ENCODE results near the gene ZFYVE28.

Gene ZFYVE28

DNA sequence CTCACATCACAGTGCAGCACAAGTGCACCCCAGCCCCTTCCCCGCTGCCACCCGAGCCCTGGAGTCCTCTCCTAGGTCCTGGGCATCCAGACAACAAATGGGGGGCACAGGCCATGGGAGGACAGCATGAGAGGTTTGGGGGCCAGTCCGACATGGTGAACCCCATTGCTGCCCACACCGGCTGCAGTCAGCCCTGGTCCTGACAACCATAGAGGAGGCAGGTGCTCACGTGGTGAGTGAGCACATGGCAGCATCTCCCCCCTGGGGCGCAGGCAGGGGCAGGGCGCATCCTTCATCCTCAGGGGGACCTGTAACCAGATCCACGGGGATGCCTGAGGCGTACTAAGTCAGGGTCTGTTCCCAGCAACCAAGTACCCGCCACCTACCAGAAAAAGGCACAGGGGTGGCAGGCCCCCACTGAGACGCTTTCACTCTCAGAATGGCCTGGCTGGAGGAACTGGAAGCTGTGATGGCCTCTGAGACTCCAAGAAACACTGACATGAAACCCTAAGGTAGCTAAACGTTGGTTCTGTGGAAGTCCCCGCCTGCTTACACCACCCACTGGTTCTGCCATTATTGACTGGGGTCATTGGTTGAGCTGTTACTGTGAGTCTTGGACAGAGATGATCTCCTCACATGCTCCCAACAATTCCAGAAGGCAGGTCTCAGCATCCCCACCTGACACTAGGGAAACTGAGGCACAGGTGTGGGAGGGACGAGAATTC lies 6.5 kb downstream of the ZFYVE28 start:
- DNase-seq (ENCODE audit: low spot score) = no peak

DNA sequence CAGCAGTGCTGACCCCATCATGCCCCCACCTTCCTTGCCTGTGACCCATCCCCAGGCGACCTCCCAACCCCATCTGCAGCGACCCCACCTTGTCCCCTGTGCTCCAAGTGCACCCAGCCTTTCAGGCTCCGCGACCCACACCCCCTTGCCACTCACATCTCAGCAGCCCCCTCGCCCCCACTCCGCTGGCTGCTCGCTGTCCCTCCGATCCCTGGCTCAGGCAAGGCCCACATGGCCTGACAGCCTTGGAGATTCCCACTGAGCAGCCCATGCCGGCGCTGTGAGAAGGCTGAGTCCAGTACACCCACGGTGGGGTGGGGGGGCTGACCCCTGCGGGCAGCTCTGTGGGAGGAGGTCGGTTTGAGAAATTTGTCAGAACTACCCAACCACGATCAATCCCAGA lies 9.1 kb downstream of the ZFYVE28 start:
- DNase-seq (ENCODE audit: low spot score) = no peak

DNA sequence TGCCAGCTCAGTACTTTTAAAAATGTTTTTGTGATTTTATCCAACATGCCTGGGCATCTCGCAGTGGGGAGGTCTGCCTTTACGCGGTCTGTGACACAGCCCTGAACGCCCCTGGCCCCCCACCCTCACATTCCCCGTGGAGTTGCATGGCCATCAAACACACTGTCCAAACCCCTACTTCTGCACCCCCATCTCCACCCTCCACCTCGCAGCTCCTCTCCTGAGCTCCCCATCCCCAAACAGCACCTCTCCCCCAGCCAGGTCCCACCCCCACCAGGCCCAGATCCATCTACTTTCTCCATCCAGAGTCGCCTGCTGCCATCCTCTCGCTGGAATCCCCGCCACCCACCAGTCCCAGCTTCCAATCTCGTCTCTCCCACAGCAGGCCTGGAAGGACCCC lies 9.5 kb downstream of the ZFYVE28 start:
- DNase-seq (ENCODE audit: low spot score) = no peak

DNA sequence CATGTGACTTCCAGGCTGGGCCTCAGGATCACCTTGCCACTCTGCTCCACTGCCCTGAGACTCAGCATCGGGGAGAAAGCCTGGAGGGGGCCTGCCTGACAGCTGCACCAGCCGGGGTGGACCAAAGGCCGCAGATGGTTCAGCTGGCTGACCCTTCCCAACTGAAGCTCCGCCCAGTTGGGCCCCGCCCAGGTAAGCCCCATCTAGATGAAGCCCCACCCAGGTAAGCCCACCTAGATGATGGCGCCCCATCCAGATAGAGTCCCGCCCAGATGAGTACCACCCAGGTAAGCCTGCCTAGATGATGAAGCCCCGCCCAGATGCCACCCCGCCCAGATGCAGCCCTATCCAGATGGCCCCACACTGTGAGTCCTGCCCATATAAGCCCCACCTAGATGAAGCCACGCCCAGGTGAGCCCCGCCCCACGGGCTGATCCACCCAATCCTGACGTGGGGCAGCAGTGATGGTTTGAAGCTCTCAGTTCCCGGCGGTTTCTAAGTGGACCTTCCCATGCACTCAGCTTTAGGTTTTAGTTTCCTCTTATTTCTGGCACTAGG lies 10.0 kb downstream of the ZFYVE28 start:
- peak; percentile 71 for DNase-seq (ENCODE audit: low spot score)

DNA sequence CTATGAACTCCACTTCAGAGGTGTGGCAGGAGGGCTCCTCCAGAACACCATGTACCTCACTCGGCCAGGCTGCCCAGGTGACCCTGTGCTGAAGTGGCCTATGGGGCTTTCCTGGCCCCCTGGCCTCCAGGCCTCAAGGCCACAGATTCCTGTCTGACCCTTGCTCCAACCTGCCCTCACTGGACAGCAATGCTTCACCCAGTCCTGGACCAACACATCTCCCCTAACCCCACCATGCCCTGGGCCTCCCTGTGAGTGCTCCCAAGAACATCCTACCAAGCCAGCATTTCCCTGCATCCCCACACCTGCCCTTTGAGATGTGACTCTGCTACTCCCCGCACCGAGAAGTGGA lies 10.5 kb downstream of the ZFYVE28 start:
- DNase-seq (ENCODE audit: low spot score) = no peak

DNA sequence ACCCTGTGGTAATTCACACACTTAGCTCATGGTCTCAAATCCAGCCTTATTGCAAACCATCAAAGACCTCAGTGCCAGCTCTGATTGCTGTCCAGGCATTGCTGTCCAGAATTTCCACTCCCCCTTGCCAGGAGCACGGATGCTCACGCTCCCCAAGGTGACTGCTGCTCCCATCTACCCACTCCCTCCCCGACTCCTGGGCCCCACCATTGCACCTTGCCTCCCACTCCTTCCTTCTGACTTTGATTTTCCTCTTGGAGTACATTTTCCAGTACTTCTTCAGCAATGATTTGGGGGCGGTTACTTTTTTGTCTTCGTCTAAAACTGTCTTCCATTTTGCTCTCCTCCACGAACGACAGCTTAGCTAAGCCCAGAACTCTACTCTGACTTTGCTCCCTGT lies 11.5 kb downstream of the ZFYVE28 start:
- no peak for DNase-seq (ENCODE audit: low spot score)

DNA sequence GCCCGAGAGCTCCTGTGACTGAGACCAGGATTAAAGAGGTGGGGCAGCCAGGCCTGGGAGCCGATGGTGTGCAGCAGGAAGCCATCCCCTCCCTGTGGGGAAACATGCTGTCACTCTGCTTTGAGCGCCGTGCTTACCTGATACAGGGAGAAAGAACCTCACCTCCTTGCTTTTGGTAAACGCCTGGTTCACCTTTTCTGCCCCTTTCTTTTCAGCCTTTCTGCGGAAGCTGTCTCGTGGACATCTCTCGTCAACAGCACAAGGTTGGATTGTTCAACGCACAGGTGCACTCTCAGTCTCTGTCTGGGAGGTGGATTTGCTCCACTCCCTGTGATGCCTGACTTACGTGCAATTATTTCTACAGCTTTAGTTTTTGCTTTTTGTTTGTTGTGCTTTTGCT lies 12.0 kb downstream of the ZFYVE28 start:
- no peak for DNase-seq (ENCODE audit: low spot score)

DNA sequence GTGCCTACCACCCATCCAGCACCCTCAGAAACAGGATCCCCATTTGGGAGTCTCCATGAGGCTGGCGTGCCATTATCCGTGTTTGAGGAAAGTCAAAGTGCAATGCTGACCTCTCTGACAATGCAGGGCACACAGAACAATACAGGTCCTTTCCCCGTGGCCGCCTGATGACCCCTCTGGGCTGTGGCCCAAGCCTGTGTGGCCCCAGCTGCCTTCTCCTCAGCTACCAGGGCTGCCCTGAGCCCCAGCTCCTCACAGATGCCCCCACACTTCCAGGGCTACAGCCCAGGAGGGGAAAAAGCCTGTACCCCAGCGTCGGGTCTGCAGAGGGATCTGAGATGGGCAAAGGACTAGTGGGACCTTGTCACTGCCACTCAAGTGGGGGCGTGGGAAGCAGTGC lies 15.5 kb downstream of the ZFYVE28 start:
- DNase-seq (ENCODE audit: low spot score) = no peak

DNA sequence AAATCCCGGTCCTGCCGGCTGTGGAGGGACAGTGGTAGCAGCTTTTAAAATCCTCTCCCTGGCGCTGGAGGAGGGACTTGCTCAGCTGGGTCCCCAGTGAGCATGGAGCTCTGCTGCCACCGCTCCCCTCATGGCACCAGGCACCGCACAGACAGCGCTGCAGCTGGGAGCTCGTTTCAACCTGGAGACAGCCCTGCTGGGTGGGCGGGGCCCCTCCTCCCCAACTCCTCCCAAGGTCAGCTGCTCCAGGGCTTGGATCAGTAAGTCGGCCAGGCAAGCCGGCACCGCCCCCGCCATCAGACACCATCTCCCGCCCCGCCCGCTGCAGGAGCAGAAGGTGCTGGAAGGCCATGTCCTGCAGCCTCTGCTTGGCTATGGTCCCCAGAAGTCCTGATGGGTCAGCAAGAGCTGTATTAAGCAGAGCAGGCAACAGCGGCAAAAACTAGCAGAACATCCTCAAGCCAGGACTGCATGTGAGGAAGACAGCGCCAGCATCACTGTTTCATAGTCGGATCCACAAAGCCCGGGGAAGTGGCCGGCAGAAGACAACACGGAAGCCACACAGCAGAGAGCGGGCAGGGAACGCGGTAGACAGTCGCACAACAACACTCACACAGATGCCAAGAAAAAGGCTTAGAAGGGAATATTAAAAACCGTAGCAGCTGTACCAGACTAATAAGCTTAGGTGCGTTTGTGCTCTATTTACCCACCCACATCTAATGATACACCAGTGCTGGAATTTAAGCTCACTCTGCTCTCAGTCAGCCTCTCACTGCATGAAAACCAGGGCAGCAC lies 16.2 kb downstream of the ZFYVE28 start:
- peak; percentile 89 for DNase-seq (ENCODE audit: low spot score)

DNA sequence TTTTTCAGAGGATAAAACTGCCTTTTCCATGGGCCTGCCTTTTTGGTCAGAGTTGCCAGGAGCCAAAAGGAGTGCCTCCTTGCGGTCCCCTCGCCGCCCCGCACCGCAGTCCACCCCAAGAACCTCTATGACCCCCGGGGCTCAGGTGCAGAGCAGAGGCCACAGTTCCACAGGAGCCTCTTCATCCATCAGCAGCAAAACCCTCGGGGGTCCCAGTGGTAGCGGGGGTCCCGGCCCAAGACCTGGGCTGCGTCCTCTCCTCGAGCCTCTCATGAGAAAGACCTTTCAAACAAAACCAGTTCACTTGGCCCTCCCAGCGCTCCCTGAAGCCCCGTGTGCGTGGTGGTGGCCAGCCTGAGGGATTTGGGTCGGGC lies 16.8 kb downstream of the ZFYVE28 start:
- no peak for DNase-seq (ENCODE audit: low spot score)

DNA sequence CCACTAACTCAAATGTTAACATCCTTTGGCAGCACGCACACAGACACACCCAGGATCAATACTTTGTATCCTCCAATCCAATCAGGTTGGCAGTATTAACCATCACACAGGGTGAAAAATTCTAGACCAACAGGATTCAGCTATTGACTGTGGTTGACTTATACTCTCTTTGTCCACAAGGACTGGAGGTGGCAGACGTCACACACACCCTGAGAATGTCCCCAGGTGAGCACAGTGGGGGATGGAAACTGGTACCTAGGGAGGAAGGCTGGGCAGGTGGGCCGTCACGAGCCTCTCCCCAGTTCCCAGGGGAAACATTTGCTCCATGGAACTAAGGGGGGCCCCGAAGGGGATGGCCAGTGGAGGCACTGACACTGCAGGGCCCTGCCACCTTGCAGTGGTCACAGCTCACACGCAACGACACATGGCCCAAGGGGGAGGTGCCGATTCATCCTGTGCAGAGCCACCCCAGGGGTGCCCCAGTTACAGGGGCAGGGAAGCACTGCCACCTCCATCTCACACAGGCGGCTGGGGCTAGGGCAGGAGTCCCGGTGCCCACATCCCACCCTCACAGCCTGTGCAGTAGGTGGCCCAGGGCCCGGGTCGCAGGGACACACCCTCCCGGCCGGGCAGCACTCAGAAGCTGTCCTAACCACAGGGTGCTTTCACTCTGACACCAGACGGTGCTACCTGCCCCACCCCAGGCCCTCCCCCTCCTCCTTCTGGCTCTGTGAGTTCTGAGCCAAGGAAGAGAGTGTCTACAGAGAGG lies 17.4 kb downstream of the ZFYVE28 start:
- DNase-seq (ENCODE audit: low spot score) = no peak

DNA sequence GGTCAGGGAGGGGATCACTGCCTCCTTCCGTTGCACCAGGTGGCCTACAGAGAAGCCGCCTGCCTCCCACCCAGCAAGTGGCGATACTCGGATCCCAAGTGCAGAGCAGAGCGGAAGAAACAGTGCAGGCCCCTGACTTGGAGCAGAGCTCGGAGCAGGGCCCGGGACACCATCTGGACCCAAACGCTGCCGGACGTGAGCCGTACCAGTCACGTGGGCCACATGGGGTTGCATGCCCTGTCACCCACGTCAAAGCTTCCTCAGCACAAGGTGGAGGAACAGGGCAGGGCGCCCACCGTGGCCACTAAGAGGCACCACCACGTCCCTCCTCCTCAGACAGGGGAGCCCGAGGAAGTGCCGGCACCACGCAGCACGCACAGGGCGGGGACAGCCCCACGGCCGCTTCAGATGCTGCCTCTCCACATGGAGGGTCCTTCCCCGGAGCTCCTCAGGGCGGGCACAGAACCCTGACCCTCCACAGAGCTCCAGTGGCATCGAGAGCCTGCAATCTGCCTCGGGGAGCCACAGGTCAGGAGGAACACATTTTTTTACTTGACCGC lies 18.7 kb downstream of the ZFYVE28 start:
- no peak for DNase-seq (ENCODE audit: low spot score)

DNA sequence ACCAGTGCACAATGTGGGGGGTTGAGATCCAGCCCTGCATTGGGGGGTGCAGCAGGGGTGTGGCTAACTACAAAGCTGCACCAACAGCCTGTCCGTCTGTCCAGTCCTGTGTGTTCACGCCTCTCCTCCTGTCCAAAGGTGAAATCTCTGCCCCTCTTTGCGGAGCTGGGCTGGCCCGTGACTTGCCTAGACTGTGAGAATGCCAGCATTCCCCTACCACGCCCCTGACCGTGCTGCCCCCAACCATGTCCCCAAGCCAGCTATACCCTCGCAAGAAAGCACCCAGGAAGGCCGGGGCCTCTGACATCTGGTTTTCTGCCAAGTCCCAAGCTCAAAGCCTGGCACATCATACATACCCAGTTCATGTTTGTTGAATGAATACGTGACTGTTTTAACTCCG lies 19.2 kb downstream of the ZFYVE28 start:
- no peak for DNase-seq (ENCODE audit: low spot score)

DNA sequence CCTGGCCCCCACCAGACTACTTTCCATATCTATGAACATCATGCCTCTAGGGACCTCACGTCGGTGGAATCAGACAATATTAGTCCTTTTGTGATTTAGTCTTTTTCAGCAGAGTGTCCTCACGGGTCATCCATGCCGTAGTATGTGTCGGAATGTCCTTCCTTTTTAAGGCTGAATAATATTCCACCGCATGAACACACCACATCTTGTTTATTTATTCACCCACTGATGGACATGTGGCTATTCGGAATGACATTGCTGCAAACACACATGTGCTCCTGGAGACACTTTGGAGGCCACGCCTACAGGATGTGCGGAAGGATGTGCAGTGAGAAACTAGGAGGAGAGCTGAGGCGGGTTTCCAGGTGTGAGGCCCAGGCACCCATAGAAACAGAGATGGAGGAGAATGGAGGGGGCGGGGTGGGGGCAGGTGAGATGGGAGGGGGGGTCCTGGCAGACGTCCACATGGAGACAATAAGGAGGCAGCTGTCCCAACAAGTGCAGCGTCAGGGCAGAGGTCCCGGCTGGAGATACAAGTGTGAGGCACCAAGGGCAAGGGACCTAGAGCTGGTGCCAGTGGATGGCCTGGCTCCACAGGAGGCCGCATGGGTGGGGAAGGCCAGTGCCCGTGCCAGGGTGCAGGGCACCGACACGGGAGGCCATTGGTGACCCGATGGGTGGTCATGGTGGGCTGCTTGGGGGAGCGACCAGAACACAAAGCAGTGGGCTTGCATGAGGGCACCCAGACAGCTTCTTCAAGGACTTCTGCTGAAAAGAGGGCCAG lies 20.7 kb downstream of the ZFYVE28 start:
- DNase-seq (ENCODE audit: low spot score) = no peak

DNA sequence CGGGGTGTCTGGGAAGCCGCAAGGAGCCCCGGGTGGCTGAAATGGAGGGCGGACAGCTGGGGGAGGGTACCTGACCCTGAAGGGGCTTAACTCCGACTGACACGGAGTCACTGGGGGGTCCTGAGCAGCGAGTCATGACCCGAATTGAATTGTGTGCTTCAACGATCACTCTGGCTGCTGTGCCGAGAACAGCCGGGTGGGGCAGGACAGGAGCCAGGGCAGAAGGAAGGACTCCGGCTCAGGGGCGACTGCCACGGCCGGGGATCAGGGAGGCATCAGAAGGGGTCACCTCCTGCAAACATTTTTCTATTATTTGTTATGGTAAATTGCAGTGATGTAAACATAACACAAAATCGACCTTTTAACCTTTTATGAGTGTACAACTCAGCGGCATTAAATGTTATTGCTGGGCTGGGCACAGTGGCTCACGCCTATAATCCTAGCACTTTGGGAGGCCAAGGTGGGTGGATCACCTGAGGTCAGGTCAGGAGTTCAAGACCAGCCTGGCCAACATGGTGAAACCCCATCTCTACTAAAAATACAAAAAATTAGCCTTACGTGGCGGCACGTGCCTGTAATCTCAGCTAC lies 21.6 kb downstream of the ZFYVE28 start:
- no peak for DNase-seq (ENCODE audit: low spot score)

DNA sequence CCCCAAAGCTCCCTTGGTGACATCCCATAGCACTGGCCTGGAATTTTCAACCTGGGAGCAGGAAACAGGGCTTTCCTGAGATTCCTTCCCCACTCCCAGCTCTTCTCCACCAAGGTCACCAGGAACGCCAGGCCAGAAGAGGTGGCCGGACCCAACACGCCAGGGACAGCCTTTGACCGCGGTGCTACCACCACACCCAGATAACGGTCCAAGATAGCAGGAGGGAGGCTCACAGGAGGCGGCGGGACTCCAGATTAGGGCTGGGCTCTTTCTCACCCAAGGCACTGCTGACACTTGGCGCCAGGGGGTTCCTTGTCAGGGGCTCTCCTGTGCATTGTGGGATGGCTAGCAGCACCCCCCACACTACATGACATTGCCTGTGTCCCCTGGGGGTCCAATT lies 22.9 kb downstream of the ZFYVE28 start:
- DNase-seq (ENCODE audit: low spot score) = no peak

DNA sequence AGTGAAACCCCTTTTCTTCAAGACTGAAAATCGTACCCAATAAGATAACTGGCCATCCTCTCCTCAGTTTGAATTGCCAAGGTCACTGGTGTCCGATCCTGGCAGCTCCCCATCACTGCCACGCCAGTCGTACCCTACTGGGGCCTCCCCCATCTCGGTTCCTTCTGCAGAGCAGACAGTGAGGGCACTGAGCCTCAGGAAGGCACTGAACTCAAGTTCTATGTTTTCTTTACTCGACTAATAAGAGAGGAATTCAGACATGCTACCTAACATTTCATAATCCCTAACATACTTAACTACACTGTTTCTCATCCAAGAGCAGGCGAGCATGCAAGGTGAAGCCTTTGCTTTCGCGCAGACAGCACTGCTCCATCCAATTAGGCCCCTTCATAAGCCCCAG lies 23.4 kb downstream of the ZFYVE28 start:
- no peak for DNase-seq (ENCODE audit: low spot score)

DNA sequence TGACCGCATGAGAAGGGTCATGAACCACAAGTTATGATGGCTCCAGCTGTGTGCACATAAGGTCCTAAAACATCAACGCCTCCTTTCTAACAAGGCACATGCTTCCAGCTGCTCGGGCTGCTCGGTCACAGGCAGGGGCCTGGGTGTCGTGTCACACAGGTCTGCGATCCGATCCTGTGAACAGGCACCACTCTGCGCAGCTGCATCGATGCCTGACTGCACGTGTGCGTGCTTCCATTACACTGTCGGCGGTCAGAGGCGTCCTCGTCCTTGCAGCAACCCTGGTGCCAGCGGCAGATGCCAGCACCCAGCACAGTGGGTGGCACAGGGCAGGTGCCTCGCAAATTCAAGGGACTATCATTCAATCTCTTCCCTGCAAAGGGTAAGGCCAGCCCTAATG lies 23.9 kb downstream of the ZFYVE28 start:
- DNase-seq (ENCODE audit: low spot score) = no peak

DNA sequence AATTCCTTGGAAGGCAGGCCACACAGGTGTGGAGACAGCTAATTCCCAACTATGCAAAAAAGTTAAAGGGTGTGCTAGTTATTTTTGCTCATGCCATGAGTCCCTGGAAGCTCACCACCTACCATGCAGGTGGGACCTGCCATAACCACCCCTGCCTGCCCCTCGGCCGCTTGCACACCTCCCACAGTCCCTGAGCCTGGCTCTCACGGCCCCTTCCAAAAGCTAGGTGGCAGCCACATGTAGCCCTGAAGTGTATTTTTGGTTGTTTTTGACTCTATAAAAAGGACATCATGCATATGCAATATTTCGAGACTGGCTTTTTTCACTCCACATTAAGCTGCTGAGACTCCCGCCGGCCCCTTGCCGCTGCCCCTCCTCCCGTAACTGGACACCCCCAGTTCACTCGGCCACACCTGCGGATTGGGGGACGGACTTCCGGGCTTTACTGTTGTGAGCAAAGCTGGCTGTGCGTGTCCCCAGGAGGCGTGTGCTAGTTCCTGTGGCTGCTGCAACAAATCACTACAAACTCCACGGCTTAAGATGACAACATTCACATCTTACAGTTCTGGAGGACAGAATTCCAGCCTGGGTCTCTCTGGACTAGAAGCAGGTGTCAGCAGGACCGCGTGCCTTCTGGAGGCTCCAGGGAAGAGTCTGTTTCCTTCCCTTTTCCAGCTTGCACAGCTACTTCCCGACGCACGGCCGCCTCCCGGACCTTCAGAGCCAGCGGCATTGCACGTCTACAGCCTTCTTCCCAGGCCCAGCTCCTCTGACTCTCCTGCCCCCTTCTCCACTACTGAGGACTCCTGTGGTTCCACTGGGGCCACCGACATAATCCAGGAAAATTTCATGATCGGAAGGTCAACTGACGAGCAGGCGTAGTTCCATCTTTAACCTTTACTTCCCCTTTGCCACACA lies 24.8 kb downstream of the ZFYVE28 start:
- DNase-seq (ENCODE audit: low spot score) = peak; percentile 83

DNA sequence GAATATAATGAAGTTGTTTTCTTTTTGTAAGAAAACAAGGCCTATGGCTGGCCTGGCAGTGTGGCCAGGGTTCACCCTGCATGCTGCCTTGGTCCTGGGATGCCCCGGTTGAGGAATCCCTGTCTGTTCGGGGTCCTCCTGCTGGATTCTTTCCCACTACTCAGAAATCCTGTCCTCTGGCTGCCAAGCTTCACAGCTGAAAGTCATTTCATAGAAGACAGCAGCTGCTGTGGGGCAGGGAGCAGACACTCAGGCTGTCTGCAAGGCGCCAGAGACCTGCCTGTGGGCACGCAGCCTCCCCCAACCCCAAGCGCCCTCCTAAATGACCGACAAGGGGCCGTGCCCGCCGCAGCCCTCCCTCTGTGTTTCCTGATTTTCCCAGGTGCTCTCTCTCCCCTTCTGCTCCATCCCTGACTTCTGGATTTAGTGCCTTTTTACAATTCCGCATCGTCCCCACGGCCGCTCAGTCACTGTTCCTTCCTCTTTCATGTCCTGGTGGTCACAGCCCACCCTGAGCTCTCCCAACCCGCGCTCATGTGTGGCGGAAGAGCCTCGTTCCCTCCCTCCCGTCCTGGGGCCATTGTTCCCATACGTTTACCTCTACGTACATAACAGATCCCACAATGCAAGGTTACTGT lies 27.5 kb downstream of the ZFYVE28 start:
- no peak for DNase-seq (ENCODE audit: low spot score)
